C4-2B (cell line): ENCODE measurements around the gene SLAMF8.

Experiments used
- CTCF ChIP-seq: fragments of 450-650 bp; conservative IDR thresholded peaks from 2 replicates; pipeline ENCODE4 v1.5.1; 2017; ENCODE audit warnings: mild to moderate bottlenecking
- ZFX ChIP-seq: fragments of 450-650 bp; IDR thresholded peaks from 2 replicates; pipeline ENCODE4 v1.6.1; 2017

GRCh38 chr1:159856576-159856975, 29.9 kb downstream of the SLAMF8 start:
- TF ChIP-seq CTCF (no peak), ZFX (no peak)
